Uterus (tissue), 4 donors: ENCODE data around the gene LRRC71. TPM values are rescaled to one million over a fixed set of nuclear protein-coding genes. Genes with fewer than 3 reads are reported as not detected.

Experiments
- DNase-seq, 2 donors: peaks; one replicate each; pipeline ENCODE4 v3.0.0-alpha.2; 2019 to 2020
- H3K27ac ChIP-seq, 2 donors: fragments of 200-600 bp; sonication (generic); 1 replicate in 1 of 2; 2 replicates in 1 of 2; pipeline ENCODE4 v1.5.1; 2016 to 2018
- H3K27me3 ChIP-seq, 2 donors: fragments of 200-600 bp; sonication (generic); one replicate each; pipeline ENCODE4 v1.5.1; 2018 to 2019; ENCODE audit warnings: control low read depth in 1 of 2
- H3K36me3 ChIP-seq, 2 donors: fragments of 200-600 bp; sonication (generic); one replicate each; pipeline ENCODE4 v1.5.1; 2019; ENCODE audit warnings: control low read depth in 1 of 2
- H3K4me1 ChIP-seq, 2 donors: fragments of 200-600 bp; sonication (generic); one replicate each; pipeline ENCODE4 v1.5.1; 2018 to 2019; ENCODE audit warnings: control low read depth in 1 of 2
- H3K4me3 ChIP-seq, 2 donors: fragments of 200-600 bp; sonication (generic); 1 replicate in 1 of 2; 2 replicates in 1 of 2; pipeline ENCODE4 v1.5.1; 2018 to 2019; ENCODE audit warnings: mild to moderate bottlenecking in 1 of 2
- H3K9me3 ChIP-seq, 2 donors: fragments of 200-600 bp; sonication (generic); one replicate each; pipeline ENCODE4 v1.5.1; 2019; ENCODE audit warnings: control low read depth in 1 of 2
- POLR2A ChIP-seq, 2 donors: fragments of 450-650 bp; IDR thresholded peaks; one replicate each; pipeline ENCODE4 v1.6.1; 2016; ENCODE audit warnings: antibody characterized with exemption in 2 of 2, mild to moderate bottlenecking in 1 of 2, moderate library complexity in 1 of 2
- intact Hi-C: fragments of 100-400 bp; cut with DNase I; formaldehyde crosslinking; loops from one replicate; pipeline ENCODE4 v1.15.1; 2023; ENCODE audit warnings: low total_unique reads
- microRNA counts, 2 donors: library from miRNA; unstranded; fragments of <30 nt; microRNA quantifications; one replicate each; lab custom pipeline; 2016 to 2017
- microRNA-seq: library from miRNA; unstranded; fragments of <30 nt; microRNA quantifications from one replicate; pipeline ENCODE4, GENCODE V29; 2016; ENCODE audit warnings: borderline microRNAs expressed, borderline replicate concordance
- small RNA-seq: library from RNA; depleted of rRNA; stranded (forward); fragments of <200 nt; gene quantifications from one replicate; pipeline ENCODE3, GENCODE V24; 2016
- total RNA-seq, 4 donors: library from RNA; depleted of rRNA in 3 of 4; stranded (reverse); fragments of >200 nt in 3 of 4; gene quantifications; one replicate each; pipeline versions ENCODE4 v1.1.0 to v1.2.4, GENCODE V29; 2014 to 2023
- TF ChIP-seq, protein P1 (sequence below), 4 experiments: fragments of 200-600 bp in 2 of 4; fragments of 450-650 bp in 2 of 4; sonication (generic) in 2 of 4; IDR thresholded peaks; one replicate each; pipeline ENCODE4 v1.5.1; 2016 to 2019; ENCODE audit warnings: antibody characterized with exemption in 4 of 4, mild to moderate bottlenecking in 2 of 4, moderate library complexity in 1 of 4
- donor health status: DM: yes; HTN: yes; CAD: no.

The LRRC71 gene
- total RNA-seq, 4 donors from 2014 or later, result 0.48 to 3.8 (median 0.91) TPM; not detected in 1

DNA sequence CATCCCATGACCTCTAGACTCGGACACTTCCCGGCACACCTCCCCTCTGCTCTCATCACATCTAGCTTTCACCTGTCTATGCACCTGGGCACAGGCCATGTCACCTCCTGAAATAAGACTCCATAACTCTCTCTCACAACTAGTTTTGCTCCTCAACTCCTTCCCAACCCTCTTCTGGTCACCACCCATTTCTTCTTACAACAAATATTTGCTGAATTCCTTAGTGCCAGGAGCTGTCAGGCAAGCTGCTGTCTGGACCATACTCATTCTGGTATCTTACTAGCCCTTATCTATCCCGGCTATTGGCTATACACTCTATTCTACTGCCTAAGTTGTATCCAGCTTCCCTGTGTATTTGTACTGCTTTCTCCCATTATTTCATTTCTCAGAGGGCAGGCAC, 49.1 kb downstream of the LRRC71 start:
- no peak overlapping the region for H3K4me3 ChIP-seq

DNA sequence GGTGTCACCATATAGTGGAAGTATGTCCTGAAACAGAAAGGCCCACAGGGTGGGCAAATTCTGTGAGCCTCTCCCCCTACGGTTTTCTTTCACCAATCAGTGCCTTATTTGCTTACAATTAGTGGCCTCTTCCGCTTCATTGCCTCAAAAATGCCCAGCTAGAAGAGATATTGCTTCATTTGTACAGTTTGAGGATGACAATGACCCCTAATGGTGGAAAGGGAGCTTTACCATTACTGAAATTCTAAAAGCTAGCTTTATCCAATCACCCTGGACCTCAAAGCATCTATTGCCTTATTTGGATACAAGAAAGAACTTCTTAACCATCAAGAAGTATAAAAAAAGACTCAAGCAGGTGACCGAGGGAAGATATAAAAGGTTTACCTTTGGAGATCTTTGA, 49.6 kb downstream of the LRRC71 start:
- intact Hi-C loops, result no loop called here
- no peak for DNase-seq
- H3K9me3 ChIP-seq, result no peaks in the 10 kb centered on the region
- no peaks in the 10 kb centered on the region for H3K27me3 ChIP-seq
- no peaks in the 10 kb centered on the region for H3K36me3 ChIP-seq
- TF ChIP-seq, protein P1, sequence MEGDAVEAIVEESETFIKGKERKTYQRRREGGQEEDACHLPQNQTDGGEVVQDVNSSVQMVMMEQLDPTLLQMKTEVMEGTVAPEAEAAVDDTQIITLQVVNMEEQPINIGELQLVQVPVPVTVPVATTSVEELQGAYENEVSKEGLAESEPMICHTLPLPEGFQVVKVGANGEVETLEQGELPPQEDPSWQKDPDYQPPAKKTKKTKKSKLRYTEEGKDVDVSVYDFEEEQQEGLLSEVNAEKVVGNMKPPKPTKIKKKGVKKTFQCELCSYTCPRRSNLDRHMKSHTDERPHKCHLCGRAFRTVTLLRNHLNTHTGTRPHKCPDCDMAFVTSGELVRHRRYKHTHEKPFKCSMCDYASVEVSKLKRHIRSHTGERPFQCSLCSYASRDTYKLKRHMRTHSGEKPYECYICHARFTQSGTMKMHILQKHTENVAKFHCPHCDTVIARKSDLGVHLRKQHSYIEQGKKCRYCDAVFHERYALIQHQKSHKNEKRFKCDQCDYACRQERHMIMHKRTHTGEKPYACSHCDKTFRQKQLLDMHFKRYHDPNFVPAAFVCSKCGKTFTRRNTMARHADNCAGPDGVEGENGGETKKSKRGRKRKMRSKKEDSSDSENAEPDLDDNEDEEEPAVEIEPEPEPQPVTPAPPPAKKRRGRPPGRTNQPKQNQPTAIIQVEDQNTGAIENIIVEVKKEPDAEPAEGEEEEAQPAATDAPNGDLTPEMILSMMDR (IDR thresholded peaks at IDR 0.05), result no peak
- no peak for TF ChIP-seq POLR2A (IDR thresholded peaks at IDR 0.05)
- H3K4me3 ChIP-seq, result no peak overlapping the region
- H3K4me1 ChIP-seq, result no peaks in the 10 kb centered on the region
- no peak overlapping the region for H3K27ac ChIP-seq

More for the DNA sequence above, 49.1 kb downstream of the LRRC71 start:
- Histone ChIP-seq H3K27ac (no peak overlapping the region), H3K4me1 (no peaks in the 10 kb centered on the region), H3K36me3 (no peaks in the 10 kb centered on the region), H3K27me3 (no peaks in the 10 kb centered on the region), H3K9me3 (no peaks in the 10 kb centered on the region)
- no peak for DNase-seq
- intact Hi-C loops, result no loop called here
- TF ChIP-seq, protein P1 (IDR thresholded peaks at IDR 0.05), result no peak
- TF ChIP-seq POLR2A (IDR thresholded peaks at IDR 0.05), result no peak

DNA sequence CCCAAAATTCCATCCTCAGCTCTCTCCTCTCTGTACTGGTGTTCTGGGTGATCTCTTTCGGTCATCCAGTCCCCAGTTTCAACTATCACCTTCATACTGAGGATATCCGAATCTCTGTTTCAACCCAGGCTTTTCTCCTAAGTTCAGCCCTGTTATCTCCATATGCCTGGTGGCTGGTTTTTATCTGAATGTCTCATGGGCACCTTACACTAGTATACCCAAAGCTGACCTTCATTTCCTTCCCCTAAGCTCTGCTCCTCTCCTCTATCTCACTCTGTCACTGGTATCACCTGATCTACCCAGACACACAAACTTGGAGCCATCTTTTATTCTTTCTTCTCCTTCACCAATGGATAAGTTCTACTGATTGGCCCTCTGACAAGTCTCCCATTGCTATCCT, 53.0 kb downstream of the LRRC71 start:
- no peak overlapping the region for H3K4me3 ChIP-seq
- intact Hi-C loops, result no loop called here
- no peak overlapping the region for H3K27ac ChIP-seq
- no peaks in the 10 kb centered on the region for H3K4me1 ChIP-seq
- no peaks in the 10 kb centered on the region for H3K9me3 ChIP-seq
- DNase-seq, result no peak
- TF ChIP-seq POLR2A (IDR thresholded peaks at IDR 0.05), result no peak
- TF ChIP-seq, protein P1 (IDR thresholded peaks at IDR 0.05), result no peak
- H3K27me3 ChIP-seq, result no peaks in the 10 kb centered on the region
- no peaks in the 10 kb centered on the region for H3K36me3 ChIP-seq

DNA sequence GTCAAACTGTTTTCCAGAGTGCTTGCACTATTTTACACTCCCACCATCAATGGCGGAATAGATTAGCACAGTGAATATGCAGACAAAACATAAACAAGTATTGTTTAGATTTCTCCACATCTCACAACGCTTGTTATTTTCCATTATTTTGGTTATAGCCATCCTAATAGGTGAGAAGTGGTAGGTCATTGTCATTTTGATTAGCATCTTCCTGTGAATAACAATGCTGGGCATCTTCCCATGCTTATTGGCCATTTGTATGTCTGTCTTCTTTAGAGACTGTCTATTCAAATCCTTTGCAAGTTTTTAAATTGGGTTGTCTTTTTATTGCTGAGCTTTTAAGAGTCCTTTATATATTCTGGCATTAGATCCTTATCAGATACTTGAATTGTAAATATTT, 54.7 kb downstream of the LRRC71 start:
- Histone ChIP-seq H3K27me3 (no peaks in the 10 kb centered on the region), H3K4me1 (no peaks in the 10 kb centered on the region), H3K27ac (no peak overlapping the region), H3K4me3 (no peak overlapping the region), H3K9me3 (no peaks in the 10 kb centered on the region), H3K36me3 (no peaks in the 10 kb centered on the region)
- no peak for TF ChIP-seq POLR2A (IDR thresholded peaks at IDR 0.05)
- TF ChIP-seq, protein P1 (IDR thresholded peaks at IDR 0.05), result no peak
- DNase-seq, result no peak
- intact Hi-C loops, result no loop called here

DNA sequence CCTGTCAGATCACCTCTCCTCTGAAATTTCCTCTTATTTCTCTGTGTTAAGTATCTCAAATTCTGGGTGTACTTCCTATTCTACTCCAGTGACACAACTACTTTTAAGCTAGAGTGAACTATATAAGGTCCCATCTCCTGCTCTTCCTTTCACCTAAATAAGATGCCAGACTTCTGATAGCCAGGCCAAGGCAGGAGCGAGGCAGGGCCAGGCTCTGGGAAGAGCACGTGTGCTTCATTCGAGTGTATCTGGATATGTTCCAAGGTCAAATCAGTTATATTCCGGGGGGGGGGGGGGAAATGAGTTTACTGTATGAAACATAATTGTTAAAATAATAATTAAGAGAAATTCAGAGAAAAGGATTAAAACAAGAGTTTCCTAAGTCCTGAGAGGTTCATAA, 60.1 kb downstream of the LRRC71 start:
- intact Hi-C loops, result no loop called here
- DNase-seq, result no peak
- Histone ChIP-seq H3K4me1 (no peaks in the 10 kb centered on the region), H3K4me3 (no peak overlapping the region), H3K27me3 (no peaks in the 10 kb centered on the region), H3K36me3 (no peaks in the 10 kb centered on the region), H3K9me3 (no peaks in the 10 kb centered on the region), H3K27ac (no peak overlapping the region)
- TF ChIP-seq POLR2A (IDR thresholded peaks at IDR 0.05), result no peak
- TF ChIP-seq, protein P1 (IDR thresholded peaks at IDR 0.05), result no peak

MicroRNAs within 50 kb of the gene (microRNA counts, 767-probe panel; counts per million panel counts)
- microRNA hsa-miR-765 (lab: Ali Mortazavi, UCI), result 0 counts per million in 2 donors

Small RNA genes lying within 50 kb of the gene (microRNA-seq; reads per million reads assigned to microRNA genes)
- gene MIR765, result not detected

Small RNA genes lying within 50 kb of the gene (small RNA-seq; reads per million reads assigned to genes)
- gene MIR765, result not detected

Other genes with a start within 250 kb of the LRRC71 start
- gene NES, start 243.2 kb upstream of the LRRC71 start, total RNA-seq, result 10 to 100 TPM in 3 of 4 donors, 1 to 10 TPM in 1; 9.7 to 70.9 (median 34.5) TPM
- gene CRABP2, start 215.0 kb upstream of the LRRC71 start, total RNA-seq, result 10 to 100 TPM in 3 of 4 donors, not detected in 1; 11.0 to 71.5 (median 14.3) TPM
- gene METTL25B, start 192.2 kb upstream of the LRRC71 start, total RNA-seq, result 10 to 100 TPM in 3 of 4 donors, 1 to 10 TPM in 1; 3.5 to 69.7 (median 29.4) TPM
- 10 to 100 TPM in 2 of 4 donors, 1 to 10 TPM in 2; 3.6 to 24.8 (median 10.2) TPM for gene ISG20L2, start 191.9 kb upstream of the LRRC71 start, total RNA-seq
- 10 to 100 TPM in 3 of 4 donors, 1 to 10 TPM in 1; 8.2 to 58.5 (median 23.8) TPM for gene MRPL24, start 179.5 kb upstream of the LRRC71 start, total RNA-seq
- gene HDGF, start 169.0 kb upstream of the LRRC71 start, total RNA-seq, result 100 to 1,000 TPM in 2 of 4 donors, 10 to 100 TPM in 2; 41.2 to 150 (median 73.7) TPM
- gene PRCC, start 153.1 kb upstream of the LRRC71 start, total RNA-seq, result 10 to 100 TPM; 22.7 to 71.9 (median 29.1) TPM
- gene SH2D2A, start 103.8 kb upstream of the LRRC71 start, total RNA-seq, result 1 to 10 TPM in 1 of 4 donors, not detected in 3; 6.0 TPM
- 1 to 10 TPM in 1 of 4 donors, not detected in 3; 1.2 TPM for gene INSRR, start 61.5 kb upstream of the LRRC71 start, total RNA-seq
- 10 to 100 TPM in 1 of 4 donors, 1 to 10 TPM in 1, under 1 TPM in 2; 0.35 to 19.2 (median 3.6) TPM for gene NTRK1, start 59.8 kb upstream of the LRRC71 start, total RNA-seq
- gene PEAR1, start 26.9 kb upstream of the LRRC71 start, total RNA-seq, result 10 to 100 TPM in 3 of 4 donors, 1 to 10 TPM in 1; 7.4 to 41.8 (median 17.9) TPM
- gene ARHGEF11, start 125.1 kb downstream of the LRRC71 start, total RNA-seq, result 10 to 100 TPM; 28.2 to 65.3 (median 40.5) TPM
- not detected for gene ETV3L, start 179.2 kb downstream of the LRRC71 start, total RNA-seq
- gene ETV3, start 217.8 kb downstream of the LRRC71 start, total RNA-seq, result 10 to 100 TPM in 3 of 4 donors, 1 to 10 TPM in 1; 4.4 to 30.1 (median 19.6) TPM